IgD-negative memory B cell (primary cell): ENCODE data around the gene INPP5J. TPM values are rescaled to one million over a fixed set of nuclear protein-coding genes. Genes with fewer than 3 reads are reported as not detected.

Experiments
- H3K27ac Mint-ChIP-seq, 3 donors: one replicate each; pipeline ENCODE4 v1.8.0; 2020 to 2022; ENCODE audit warnings: mild to moderate bottlenecking in 3 of 3, mixed read lengths in 3 of 3, moderate library complexity in 1 of 3
- H3K27me3 Mint-ChIP-seq: one replicate; pipeline ENCODE4 v1.8.0; 2021; ENCODE audit warnings: mixed read lengths
- H3K36me3 Mint-ChIP-seq: one replicate; pipeline ENCODE4 v1.8.0; 2020; ENCODE audit warnings: mild to moderate bottlenecking, mixed read lengths
- H3K4me1 Mint-ChIP-seq, 3 donors: one replicate each; pipeline ENCODE4 v1.8.0; 2020 to 2022; ENCODE audit warnings: mixed read lengths in 3 of 3, mild to moderate bottlenecking in 1 of 3
- H3K4me3 Mint-ChIP-seq, 4 donors: one replicate each; pipeline ENCODE4 v1.8.0; 2020 to 2022; ENCODE audit warnings: mild to moderate bottlenecking in 4 of 4, mixed read lengths in 4 of 4, moderate library complexity in 3 of 4
- H3K9me3 Mint-ChIP-seq, 3 donors: one replicate each; pipeline ENCODE4 v1.8.0; 2020 to 2021; ENCODE audit warnings: mixed read lengths in 3 of 3, mild to moderate bottlenecking in 1 of 3
- polyA plus RNA-seq: library from polyadenylated mRNA; unstranded; fragments of 300-500 nt; fragmentation: Illumina TruSeq; gene quantifications from one replicate; pipeline ENCODE4 v1.2.3, GENCODE V29; 2021

INPP5J gene
- polyA plus RNA-seq, 1 donor from 2014 or later: not detected

DNA sequence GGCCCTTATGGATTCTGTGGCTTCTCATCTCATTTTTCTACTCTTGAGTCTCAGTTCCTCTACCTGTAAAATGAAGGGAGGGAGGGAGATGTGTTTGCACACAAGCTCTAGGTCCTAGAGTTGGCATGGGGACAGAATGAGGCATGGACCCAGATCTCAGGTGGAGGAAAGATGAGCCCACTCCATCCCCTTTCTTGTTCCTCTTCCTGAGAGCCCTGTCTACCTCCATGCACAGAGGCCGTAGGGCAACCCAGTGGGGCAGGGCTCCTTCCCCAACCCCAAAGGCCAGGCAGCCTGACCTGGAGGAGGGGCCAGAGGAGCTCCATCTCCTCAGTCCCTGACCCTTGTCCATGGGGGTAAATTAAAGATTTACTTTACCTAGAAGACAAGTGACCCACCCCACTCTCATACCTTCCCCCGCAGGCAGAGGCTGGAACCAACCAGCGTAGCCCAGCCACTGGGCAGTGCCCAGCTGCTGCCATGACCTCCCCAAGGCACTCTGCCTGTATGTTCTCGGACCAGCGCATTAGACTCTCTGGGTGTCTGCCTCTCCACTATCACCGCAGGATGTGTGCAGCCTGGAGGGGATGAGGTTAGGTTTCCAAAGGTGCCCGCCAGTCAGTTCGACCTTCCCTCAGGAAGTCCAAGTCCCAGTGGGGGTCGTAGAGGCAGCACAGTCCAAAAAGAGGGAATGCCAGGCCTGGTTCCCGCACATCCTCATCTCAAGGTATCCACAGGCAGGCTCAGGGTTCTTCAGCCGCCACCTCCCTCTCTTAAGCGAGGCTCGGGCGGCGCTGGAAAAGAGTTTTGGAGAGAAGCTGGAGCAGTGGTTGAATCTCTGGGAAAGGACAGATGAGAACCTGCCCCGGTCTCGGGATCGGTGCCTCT is 38.6 kb upstream of the INPP5J start:
- Mint-ChIP-seq H3K9me3 (no peaks in the 10 kb centered on the region), H3K36me3 (no peaks in the 10 kb centered on the region), H3K27ac (peak overlapping the region; percentile 52 to 78 (median 63)), H3K4me1 (peaks cover 8 to 34% (median 20%) of the 10 kb centered on the region in 3 donors), H3K4me3 (peak overlapping the region; percentile 81 to 97 (median 87)), H3K27me3 (no peaks in the 10 kb centered on the region)

DNA sequence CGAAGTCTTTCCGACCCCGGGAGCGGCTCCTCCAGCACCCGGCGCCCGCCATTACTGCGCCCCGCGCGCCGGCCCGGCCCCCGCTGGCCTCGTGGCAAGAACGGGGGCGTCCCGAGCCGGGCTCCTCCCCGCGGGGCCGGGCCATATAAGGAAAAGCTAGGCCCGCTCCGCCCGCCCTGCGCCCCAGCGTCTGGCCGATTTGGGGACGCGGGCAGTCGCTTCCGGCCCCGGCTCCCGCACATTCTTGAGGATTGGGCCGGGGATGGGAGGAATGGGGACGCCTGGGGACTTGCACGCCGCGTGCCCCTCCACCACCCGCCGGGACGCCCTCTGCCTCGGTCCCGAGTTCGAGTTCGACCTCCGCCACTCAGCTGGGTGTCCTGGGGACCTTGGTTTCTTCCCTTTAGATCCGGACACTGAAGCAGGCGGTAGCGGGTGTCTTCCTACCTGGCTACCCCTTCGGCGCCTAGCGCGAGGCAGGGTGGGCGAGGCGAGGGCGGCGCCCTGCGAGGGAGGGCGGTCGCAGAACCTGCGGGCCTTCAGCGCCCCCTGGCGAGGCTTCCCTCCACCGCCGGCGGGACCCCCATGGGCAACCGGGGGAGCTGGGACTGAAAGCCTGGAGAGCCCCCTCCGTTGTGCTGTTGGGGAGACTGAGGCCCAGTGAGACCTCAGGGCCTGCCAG is 37.8 kb upstream of the INPP5J start:
- peak overlapping the region; percentile 81 to 97 (median 87) for H3K4me3 Mint-ChIP-seq
- no peaks in the 10 kb centered on the region for H3K9me3 Mint-ChIP-seq
- H3K36me3 Mint-ChIP-seq: no peaks in the 10 kb centered on the region
- H3K27me3 Mint-ChIP-seq: no peaks in the 10 kb centered on the region
- H3K27ac Mint-ChIP-seq: peak overlapping the region; percentile 27 to 88 (median 52)
- peaks cover 8 to 40% (median 25%) of the 10 kb centered on the region in 3 donors for H3K4me1 Mint-ChIP-seq

DNA sequence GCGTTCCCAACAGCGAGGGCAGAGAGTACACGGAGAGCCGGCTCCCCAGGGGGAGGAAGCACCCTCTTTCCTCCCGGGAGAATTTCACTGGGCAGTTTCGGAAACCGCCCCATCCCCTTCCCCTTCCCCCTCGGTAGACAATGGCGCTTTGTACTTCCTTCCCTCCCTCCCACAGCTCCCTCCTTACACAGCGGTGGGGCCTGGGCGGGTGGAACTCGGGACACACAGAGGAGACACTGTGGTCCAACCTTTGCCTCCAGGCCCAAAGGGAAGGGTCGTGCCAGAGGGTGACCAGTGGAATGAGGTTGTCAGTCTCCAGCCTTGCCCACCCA is 37.3 kb upstream of the INPP5J start:
- H3K4me3 Mint-ChIP-seq: peak overlapping the region; percentile 81 to 97 (median 86)
- no peaks in the 10 kb centered on the region for H3K9me3 Mint-ChIP-seq
- H3K36me3 Mint-ChIP-seq: no peaks in the 10 kb centered on the region
- H3K27me3 Mint-ChIP-seq: no peaks in the 10 kb centered on the region
- peaks cover 8 to 41% (median 24%) of the 10 kb centered on the region in 3 donors for H3K4me1 Mint-ChIP-seq
- peak overlapping the region; percentile 27 to 88 (median 52) for H3K27ac Mint-ChIP-seq

DNA sequence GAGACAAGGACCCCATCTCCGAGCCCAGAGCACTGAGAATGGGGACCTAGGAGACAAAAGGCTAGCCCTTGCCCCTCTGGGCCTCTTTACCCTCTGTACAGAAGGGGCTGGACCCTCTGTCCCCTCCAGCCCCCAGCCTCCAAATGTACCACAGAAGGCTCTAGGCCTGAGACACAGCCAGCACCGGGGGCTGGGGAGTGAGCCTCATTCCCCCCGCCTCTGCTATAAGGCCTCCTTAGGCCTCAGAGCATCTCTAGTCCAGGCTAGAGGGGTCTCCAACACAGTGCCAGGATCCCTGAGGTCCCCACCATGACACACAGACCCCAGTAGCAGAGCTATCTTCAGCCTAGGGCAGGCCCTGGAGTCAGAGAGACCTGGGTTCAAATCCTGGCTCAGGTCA is 36.8 kb upstream of the INPP5J start:
- Mint-ChIP-seq H3K9me3 (no peaks in the 10 kb centered on the region), H3K36me3 (no peaks in the 10 kb centered on the region), H3K4me3 (peak overlapping the region in 3 of 4 donors; percentile 81 to 97 (median 84)), H3K27ac (peak overlapping the region in 1 of 3 donors; percentile 52), H3K27me3 (no peaks in the 10 kb centered on the region), H3K4me1 (peaks cover 8 to 40% (median 21%) of the 10 kb centered on the region in 3 donors)

DNA sequence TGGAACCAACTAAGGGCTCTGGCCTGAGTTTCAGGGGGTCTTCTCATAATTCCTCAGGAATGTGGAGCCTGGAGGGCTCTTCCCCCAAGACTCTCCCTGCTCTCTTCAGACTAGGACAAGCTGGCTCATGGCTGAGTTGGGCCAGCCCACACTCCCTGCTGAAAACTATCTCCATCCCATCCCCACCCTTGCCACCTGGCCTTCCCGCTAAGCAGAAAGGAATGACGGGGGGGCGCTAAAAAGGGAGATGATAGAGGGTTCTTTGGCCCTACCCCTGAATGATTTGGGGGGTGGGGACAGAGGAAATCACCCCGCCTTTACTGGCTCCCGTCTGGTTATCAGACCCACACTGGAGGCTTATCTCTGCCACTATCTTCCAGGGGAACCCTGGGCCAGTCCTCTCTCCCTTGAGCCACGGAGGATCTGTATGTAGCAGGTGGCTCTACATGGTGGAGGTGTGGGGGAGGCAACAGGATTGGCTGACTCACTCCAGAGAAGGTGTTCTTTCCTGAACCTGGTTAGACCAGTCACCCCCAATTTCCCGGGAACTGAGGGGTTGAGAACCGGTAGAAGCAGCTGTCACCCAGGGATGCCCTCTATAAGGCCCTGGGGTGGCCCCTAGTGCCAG is 35.9 kb upstream of the INPP5J start:
- Mint-ChIP-seq H3K27me3 (no peaks in the 10 kb centered on the region), H3K4me1 (peaks cover 8 to 38% (median 19%) of the 10 kb centered on the region in 3 donors), H3K4me3 (peak overlapping the region in 3 of 4 donors; percentile 39 to 81 (median 50)), H3K36me3 (no peaks in the 10 kb centered on the region), H3K9me3 (no peaks in the 10 kb centered on the region), H3K27ac (peak overlapping the region in 1 of 3 donors; percentile 48)

DNA sequence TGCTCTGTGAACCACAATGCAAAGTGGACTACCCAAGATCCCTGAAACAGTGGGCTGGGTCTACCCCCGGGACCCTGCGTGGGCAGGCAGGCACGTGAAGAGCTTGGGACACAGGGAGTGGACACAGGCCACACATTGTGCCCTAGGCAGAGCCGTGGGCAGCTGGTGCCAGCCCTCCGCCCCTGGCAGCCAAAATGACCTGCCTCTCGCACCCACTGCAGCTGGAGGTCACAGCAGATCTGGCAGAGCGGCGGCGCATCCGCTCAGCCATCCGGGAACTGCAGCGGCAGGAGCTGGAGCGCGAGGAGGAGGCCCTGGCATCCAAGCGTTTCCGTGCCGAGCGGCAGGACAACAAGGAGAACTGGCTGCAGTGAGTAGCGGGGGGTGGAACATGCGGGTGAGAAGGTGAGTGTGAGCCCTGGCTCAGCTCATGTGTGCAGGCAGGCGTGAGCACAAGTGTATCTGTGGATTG is 35.0 kb upstream of the INPP5J start:
- no peaks in the 10 kb centered on the region for H3K36me3 Mint-ChIP-seq
- H3K4me3 Mint-ChIP-seq: peak overlapping the region in 1 of 4 donors; percentile 71
- H3K27me3 Mint-ChIP-seq: no peaks in the 10 kb centered on the region
- H3K4me1 Mint-ChIP-seq: peaks cover 8 to 31% (median 13%) of the 10 kb centered on the region in 3 donors
- no peaks in the 10 kb centered on the region for H3K9me3 Mint-ChIP-seq
- H3K27ac Mint-ChIP-seq: peak overlapping the region in 1 of 3 donors; percentile 48

DNA sequence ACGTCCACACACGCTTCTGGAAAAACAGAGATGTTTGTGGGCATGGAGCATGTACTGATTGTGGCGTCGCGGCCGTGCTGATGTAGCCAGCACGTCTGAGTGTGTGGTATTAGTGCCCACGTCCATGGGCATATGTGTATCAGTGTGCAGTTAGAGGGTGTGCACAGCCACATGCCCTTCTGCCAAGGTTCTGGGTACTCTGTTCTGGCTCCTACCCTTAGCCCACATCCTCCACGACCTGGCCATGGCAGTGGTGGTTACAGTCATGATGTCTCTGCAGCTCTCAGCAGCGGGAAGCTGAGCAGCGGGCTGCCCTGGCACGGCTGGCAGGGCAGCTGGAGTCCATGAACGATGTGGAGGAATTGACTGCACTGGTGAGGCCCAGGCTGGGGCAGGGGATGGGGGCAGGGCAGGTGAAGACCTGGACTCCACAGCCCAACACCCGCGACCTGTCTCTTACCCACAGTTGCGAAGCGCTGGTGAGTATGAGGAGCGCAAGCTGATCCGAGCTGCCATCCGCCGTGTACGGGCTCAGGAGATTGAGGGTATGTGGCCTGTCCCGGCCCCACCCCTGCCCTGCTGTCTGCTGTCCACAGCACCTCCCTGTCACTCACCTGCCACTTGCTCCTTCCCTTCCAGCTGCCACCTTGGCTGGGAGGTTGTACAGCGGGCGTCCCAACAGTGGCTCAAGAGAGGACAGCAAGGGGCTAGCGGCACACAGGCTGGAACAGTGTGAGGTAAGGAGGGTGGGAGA is 34.4 kb upstream of the INPP5J start:
- no peaks in the 10 kb centered on the region for H3K36me3 Mint-ChIP-seq
- H3K27me3 Mint-ChIP-seq: no peaks in the 10 kb centered on the region
- H3K4me3 Mint-ChIP-seq: peak overlapping the region in 2 of 4 donors; percentile 17 to 71

DNA sequence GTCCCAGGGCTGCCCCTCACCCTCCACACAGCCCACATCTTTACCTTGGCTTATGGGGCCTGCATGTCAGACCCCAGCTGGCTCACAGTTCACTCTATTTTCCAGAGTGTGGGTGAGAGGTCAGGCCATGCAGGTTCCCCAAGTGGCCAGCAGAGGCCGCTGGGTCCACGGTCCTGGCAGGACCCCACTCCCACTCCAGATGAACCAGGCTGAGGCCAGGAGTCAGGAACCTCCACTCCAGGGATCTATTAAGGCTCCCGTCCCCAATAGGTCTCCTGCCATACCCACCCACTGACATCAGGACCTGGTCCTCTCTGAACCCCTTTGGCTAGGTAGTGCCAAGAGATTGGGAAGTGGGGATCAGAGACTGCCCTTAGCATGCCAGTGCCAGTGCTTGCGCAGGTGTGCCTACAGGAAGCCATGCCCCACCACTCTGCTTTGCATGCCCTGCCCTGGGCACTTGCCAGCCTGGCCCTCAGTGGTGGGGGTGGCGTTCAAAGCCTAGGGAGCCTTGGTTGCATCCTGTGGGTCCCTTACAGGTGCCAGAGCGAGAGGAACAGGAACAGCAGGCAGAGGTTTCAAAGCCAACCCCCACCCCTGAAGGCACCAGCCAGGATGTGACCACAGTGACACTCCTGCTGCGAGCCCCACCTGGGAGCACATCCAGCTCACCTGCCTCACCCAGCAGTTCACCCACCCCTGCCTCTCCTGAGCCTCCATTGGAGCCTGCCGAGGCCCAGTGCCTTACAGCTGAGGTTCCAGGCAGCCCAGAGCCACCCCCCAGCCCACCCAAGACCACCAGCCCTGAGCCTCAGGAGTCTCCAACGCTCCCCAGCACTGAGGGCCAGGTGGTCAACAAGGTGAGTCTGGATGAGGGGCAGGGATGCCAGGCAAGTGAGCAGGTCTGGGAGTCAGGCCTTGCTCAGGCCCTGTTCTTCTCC is 33.3 kb upstream of the INPP5J start:
- H3K9me3 Mint-ChIP-seq: no peaks in the 10 kb centered on the region
- H3K27me3 Mint-ChIP-seq: no peaks in the 10 kb centered on the region
- H3K4me3 Mint-ChIP-seq: peak overlapping the region; percentile 48 to 87 (median 77)
- peaks cover 0 to 21% (median 8%) of the 10 kb centered on the region in 3 donors for H3K4me1 Mint-ChIP-seq
- peak overlapping the region in 2 of 3 donors; percentile 46 to 88 for H3K27ac Mint-ChIP-seq
- H3K36me3 Mint-ChIP-seq: no peaks in the 10 kb centered on the region

More for the DNA sequence above, 34.4 kb upstream of the INPP5J start:
- Mint-ChIP-seq H3K4me1 (peaks cover 8 to 29% (median 13%) of the 10 kb centered on the region in 3 donors), H3K9me3 (no peaks in the 10 kb centered on the region), H3K27ac (peak overlapping the region; percentile 48 to 88 (median 78))

DNA sequence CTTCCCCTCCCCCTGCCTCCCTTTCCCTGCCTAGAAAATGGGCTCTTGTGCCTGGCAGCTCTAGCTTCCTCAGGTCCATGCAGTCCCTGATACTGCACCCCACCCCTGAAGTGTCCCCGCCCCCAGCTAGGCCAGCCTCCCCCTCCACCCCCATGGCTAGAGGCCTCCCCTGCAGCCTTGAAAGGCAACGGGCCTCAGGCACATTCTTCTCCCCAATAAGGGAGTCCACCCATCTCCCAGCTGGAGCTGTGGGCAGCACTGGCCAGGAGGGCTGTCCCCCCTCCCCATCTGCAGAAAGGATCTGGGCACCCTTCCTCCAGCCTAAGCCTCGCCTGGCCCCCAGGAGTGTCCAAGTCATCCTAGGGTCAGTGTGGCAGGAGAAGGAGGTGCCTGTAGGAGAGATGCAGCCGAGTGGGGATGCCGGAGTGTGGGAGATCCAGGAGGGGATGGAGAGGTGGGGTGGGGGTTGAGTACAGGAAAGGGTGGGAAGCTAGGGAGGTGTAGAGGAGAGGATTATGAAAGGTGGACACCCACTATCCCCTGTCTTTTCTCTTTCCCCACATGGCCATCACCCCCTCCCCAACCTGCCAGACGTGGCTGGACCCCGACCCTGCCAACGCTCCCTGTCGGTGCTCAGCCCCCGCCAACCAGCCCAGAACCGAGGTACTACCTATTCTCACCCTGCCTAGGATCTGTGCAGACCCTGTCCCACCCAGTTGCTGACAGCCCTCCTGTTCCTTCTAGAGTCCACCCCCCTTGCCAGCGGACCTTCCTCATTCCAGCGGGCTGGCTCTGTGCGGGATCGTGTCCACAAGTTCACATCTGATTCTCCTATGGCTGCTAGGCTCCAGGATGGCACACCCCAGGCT is 32.3 kb upstream of the INPP5J start:
- no peaks in the 10 kb centered on the region for H3K27me3 Mint-ChIP-seq
- H3K4me3 Mint-ChIP-seq: peak overlapping the region in 2 of 4 donors; percentile 66 to 70
- peaks cover 0 to 21% (median 8%) of the 10 kb centered on the region in 3 donors for H3K4me1 Mint-ChIP-seq
- H3K27ac Mint-ChIP-seq: no peak overlapping the region
- no peaks in the 10 kb centered on the region for H3K9me3 Mint-ChIP-seq
- no peaks in the 10 kb centered on the region for H3K36me3 Mint-ChIP-seq

DNA sequence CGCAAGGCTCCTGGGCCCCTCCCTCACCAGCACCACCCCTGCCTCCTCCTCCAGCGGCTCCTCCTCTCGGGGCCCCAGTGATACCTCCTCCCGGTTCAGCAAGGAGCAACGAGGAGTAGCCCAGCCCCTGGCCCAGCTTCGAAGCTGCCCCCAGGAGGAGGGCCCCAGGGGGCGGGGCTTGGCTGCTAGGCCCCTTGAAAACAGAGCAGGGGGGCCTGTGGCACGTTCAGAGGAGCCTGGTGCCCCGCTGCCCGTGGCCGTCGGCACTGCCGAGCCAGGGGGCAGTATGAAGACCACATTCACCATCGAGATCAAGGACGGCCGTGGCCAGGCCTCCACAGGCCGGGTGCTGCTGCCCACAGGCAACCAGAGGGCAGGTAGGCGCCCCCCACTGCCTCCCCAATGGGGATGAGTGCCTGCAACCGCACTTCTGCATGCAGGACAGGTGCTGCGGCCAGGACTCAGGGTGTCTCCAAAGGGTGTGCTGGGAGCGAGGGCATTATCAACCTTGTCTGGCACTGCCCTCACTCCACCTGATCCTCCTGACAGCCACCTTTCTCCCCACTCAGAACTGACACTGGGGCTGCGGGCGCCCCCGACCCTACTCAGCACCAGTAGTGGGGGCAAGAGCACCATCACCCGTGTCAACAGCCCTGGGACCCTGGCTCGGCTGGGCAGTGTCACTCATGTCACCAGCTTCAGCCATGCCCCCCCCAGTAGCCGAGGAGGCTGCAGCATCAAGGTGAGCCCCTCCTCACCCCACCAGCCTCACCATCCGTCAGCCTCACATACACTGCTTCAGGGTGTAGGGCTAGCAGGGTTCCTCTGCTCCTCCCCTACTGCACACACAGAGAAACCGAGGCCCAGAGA is 31.4 kb upstream of the INPP5J start:
- H3K27ac Mint-ChIP-seq: no peak overlapping the region
- no peak overlapping the region for H3K4me3 Mint-ChIP-seq
- H3K36me3 Mint-ChIP-seq: peaks cover 2% of the 10 kb centered on the region
- no peaks in the 10 kb centered on the region for H3K27me3 Mint-ChIP-seq
- peaks cover 0 to 20% (median 8%) of the 10 kb centered on the region in 3 donors for H3K4me1 Mint-ChIP-seq
- no peaks in the 10 kb centered on the region for H3K9me3 Mint-ChIP-seq

DNA sequence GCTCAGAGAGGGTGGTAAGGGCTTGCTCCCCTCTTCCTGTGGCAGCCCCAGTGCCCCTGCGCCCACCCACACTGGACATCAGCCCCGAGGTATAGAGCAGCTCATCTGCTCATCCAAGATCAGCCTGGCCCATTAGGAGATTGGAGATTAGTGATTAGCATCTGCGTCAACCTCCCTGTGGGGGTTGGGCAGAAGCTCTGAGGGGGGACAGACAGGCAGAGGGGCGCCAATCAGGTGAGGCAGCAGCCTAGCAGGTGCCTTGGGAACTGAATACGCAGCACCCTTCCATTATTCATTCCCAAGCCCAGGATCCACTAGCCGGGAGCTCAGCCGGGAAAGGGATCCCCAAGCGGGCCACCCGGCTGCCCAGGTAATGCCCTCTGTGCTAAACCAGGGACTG is 30.6 kb upstream of the INPP5J start:
- no peaks in the 10 kb centered on the region for H3K27me3 Mint-ChIP-seq
- peaks cover 3% of the 10 kb centered on the region for H3K36me3 Mint-ChIP-seq
- peak overlapping the region in 1 of 4 donors; percentile 70 for H3K4me3 Mint-ChIP-seq
- H3K4me1 Mint-ChIP-seq: peaks cover 0 to 18% (median 8%) of the 10 kb centered on the region in 3 donors
- H3K27ac Mint-ChIP-seq: no peak overlapping the region
- H3K9me3 Mint-ChIP-seq: no peaks in the 10 kb centered on the region
